Upper lobe of right lung (tissue), 1 donor: ENCODE results near the gene DPT. TPM values are rescaled to one million over a fixed set of nuclear protein-coding genes. Genes with fewer than 3 reads are reported as not detected.

Experiments
- ATAC-seq: fragments of 200-7000 bp; cut with Tn5 transposase; one replicate; pipeline ENCODE4 v1.9.1; 2020; ENCODE audit warnings: mild to moderate bottlenecking, moderate library complexity
- DNase-seq: peaks from one replicate; pipeline ENCODE4 v3.0.0-alpha.2; 2020
- H3K27ac ChIP-seq: fragments of 200-600 bp; one replicate; pipeline ENCODE4 v1.8.0; 2022
- H3K27me3 ChIP-seq: fragments of 200-600 bp; one replicate; pipeline ENCODE4 v1.8.0; 2022; ENCODE audit warnings: mild to moderate bottlenecking
- H3K36me3 ChIP-seq: fragments of 200-600 bp; one replicate; pipeline ENCODE4 v1.8.0; 2022
- H3K4me1 ChIP-seq: fragments of 200-600 bp; one replicate; pipeline ENCODE4 v1.8.0; 2022
- H3K4me3 ChIP-seq: fragments of 200-600 bp; one replicate; pipeline ENCODE4 v1.8.0; 2022; ENCODE audit warnings: mild to moderate bottlenecking
- H3K9me3 ChIP-seq: fragments of 200-600 bp; one replicate; pipeline ENCODE4 v1.8.0; 2022
- CTCF ChIP-seq: fragments of 200-600 bp; IDR thresholded peaks from one replicate; pipeline ENCODE4 v1.8.0; 2022; ENCODE audit warnings: antibody characterized with exemption
- intact Hi-C: fragments of 100-400 bp; cut with DNase I; formaldehyde crosslinking; loops from one replicate; pipeline ENCODE4 v1.11.0; 2022
- long read RNA-seq: library from polyadenylated mRNA; unstranded; transcript quantifications from one replicate; pipeline ENCODE4 v2.0.0, GENCODE V29; 2021
- total RNA-seq: library from RNA; stranded (reverse); fragmentation: NEBNext Ultra II Directional; extraction: Animal tissue kit (Norgen Biotek cat#: 25700); gene quantifications from one replicate; pipeline ENCODE4 v1.2.1, GENCODE V29; 2021
- donor health status: DM: no; HTN: yes; CAD: no; lungs with severe emphysema.

Gene DPT
- total RNA-seq = 44.7 TPM
- long read RNA-seq, transcript DPT-201 (4 exons, 1,786 nt) = major isoform, 100 of 103 reads
- long read RNA-seq, partial matches to known transcripts = 0 of 103 reads
- long read RNA-seq, other reads (novel, unspliced or antisense) = 3 of 103 reads

- Histone ChIP-seq H3K27ac (no peak within 1 kb of the TSS), H3K9me3 (no peaks in the 10 kb centered on the region), H3K36me3 (no peaks in the 10 kb centered on the region), H3K4me3 (peak within 1 kb of the TSS; percentile 37), H3K4me1 (no peaks in the 10 kb centered on the region), H3K27me3 (no peaks in the 10 kb centered on the region)
- no peak for TF ChIP-seq CTCF
- intact Hi-C loops = no loop called here
- no peak for DNase-seq
- ATAC-seq = peak; percentile 32
Measured at GRCh38 chr1:168728473-168729404, at the start of gene DPT. TSS of gene DPT (minus strand) at chr1:168729206. CDS start at chr1:168729174, 32 bp downstream.

- Histone ChIP-seq H3K4me3 (no peak overlapping the region), H3K9me3 (no peaks in the 10 kb centered on the region), H3K27ac (no peak overlapping the region), H3K27me3 (no peaks in the 10 kb centered on the region), H3K36me3 (no peaks in the 10 kb centered on the region), H3K4me1 (peaks cover 19% of the 10 kb centered on the region)
- TF ChIP-seq CTCF = no peak
- no peak for ATAC-seq
- intact Hi-C loops = no loop called here
- no peak for DNase-seq
Measured at GRCh38 chr1:168775366-168775765, 46.4 kb upstream of the DPT start.

- Histone ChIP-seq H3K36me3 (no peaks in the 10 kb centered on the region), H3K9me3 (no peaks in the 10 kb centered on the region), H3K27ac (no peak overlapping the region), H3K4me3 (no peak overlapping the region), H3K27me3 (no peaks in the 10 kb centered on the region), H3K4me1 (peaks cover 19% of the 10 kb centered on the region)
- DNase-seq (no peak), ATAC-seq (peak; percentile 83)
- TF ChIP-seq CTCF = no peak
- intact Hi-C loops = no loop called here
Measured at GRCh38 chr1:168774241-168774640, 45.2 kb upstream of the DPT start.

- ATAC-seq = no peak
- no peak overlapping the region for H3K27ac ChIP-seq
Measured at GRCh38 chr1:168772428-168773060, 43.5 kb upstream of the DPT start.

More at GRCh38 chr1:168772428-168773060, 43.5 kb upstream of the DPT start:
- TF ChIP-seq CTCF = no peak
- no peaks in the 10 kb centered on the region for H3K27me3 ChIP-seq
- no peaks in the 10 kb centered on the region for H3K9me3 ChIP-seq
- H3K4me1 ChIP-seq = peaks cover 19% of the 10 kb centered on the region
- intact Hi-C loops = no loop called here
- no peak overlapping the region for H3K4me3 ChIP-seq
- no peaks in the 10 kb centered on the region for H3K36me3 ChIP-seq
- no peak for DNase-seq
